PC-3 (cell line): Measurements from ENCODE around the gene RMC1. TPM values are rescaled to one million over a fixed set of nuclear protein-coding genes. Genes with fewer than 3 reads are reported as not detected.

Experiments
- ATAC-seq: fragments of 200-7000 bp; cut with Tn5 transposase; 2 replicates; pipeline ENCODE4 v1.9.1; 2020; ENCODE audit warnings: mild to moderate bottlenecking, moderate library complexity
- BruUV-seq: library from RNA; stranded (reverse); fragments of 400-500 nt; replicated peaks from 2 replicates; lab custom pipeline; 2021; lab: Mats Ljungman, UMichigan
- CTCF ChIA-PET: fragments of 300-600 bp; sonication (Branson Sonifier 250); formaldehyde crosslinking; loops from one replicate; lab custom pipeline; 2022; ENCODE audit warnings: antibody characterized with exemption; lab: Charles Lee
- POLR2A ChIA-PET: fragments of 300-600 bp; sonication (Branson Sonifier 250); formaldehyde crosslinking; loops from one replicate; lab custom pipeline; 2022; ENCODE audit warnings: antibody characterized with exemption; ENCODE audit not compliant: unreplicated experiment; lab: Charles Lee
- DNase-seq: peaks from one replicate; pipeline ENCODE4 v3.0.0-alpha.2; 2015
- H2AFZ ChIP-seq: fragments of 300-600 bp; sonication (generic); 2 replicates; pipeline ENCODE4 v1.6.0; 2016; ENCODE audit warnings: antibody characterized with exemption, low read length
- H3F3A ChIP-seq: fragments of 300-600 bp; sonication (generic); one replicate; pipeline ENCODE4 v1.6.0; 2017; ENCODE audit warnings: antibody characterized with exemption, low read length, control low read depth, mild to moderate bottlenecking; ENCODE audit not compliant: unreplicated experiment
- H3K27ac ChIP-seq: fragments of 300-600 bp; sonication (generic); 2 replicates; pipeline ENCODE4 v1.5.1; 2016; ENCODE audit warnings: mild to moderate bottlenecking, low read length
- H3K27me3 ChIP-seq: fragments of 300-600 bp; sonication (generic); 2 replicates; pipeline ENCODE4 v1.6.1; 2016; ENCODE audit warnings: low read length, mixed read lengths
- H3K36me3 ChIP-seq: fragments of 300-600 bp; sonication (generic); 2 replicates; pipeline ENCODE4 v1.6.1; 2016; ENCODE audit warnings: low read depth, mixed run types, low read length, mixed read lengths
- H3K4me1 ChIP-seq: fragments of 300-600 bp; sonication (generic); 2 replicates; pipeline ENCODE4 v1.5.1; 2016; ENCODE audit warnings: low read length; ENCODE audit not compliant: insufficient read depth
- H3K4me2 ChIP-seq: fragments of 300-600 bp; sonication (generic); 2 replicates; pipeline ENCODE4 v1.6.0; 2016; ENCODE audit warnings: low read length
- H3K4me3 ChIP-seq: fragments of 300-600 bp; sonication (generic); 2 replicates; pipeline ENCODE4 v1.5.1; 2016; ENCODE audit warnings: mild to moderate bottlenecking, low read length, mixed read lengths
- H3K79me2 ChIP-seq: fragments of 300-600 bp; sonication (generic); 2 replicates; pipeline ENCODE4 v1.6.1; 2017; ENCODE audit warnings: low read length, mixed read lengths
- H3K9ac ChIP-seq: fragments of 300-600 bp; sonication (generic); 2 replicates; pipeline ENCODE4 v1.6.0; 2016; ENCODE audit warnings: mild to moderate bottlenecking, low read length
- H3K9me2 ChIP-seq: fragments of 300-600 bp; sonication (generic); replicated peaks from 2 replicates; pipeline ENCODE4 v1.6.1; 2016; ENCODE audit warnings: mixed run types, low read length, mixed read lengths
- H3K9me3 ChIP-seq: fragments of 300-600 bp; sonication (generic); 2 replicates; pipeline ENCODE4 v1.6.1; 2016; ENCODE audit warnings: low read length, mixed read lengths
- H4K20me1 ChIP-seq: fragments of 300-600 bp; sonication (generic); 2 replicates; pipeline ENCODE4 v1.6.1; 2016; ENCODE audit warnings: low read length, mixed read lengths
- CTCF ChIP-seq: fragments of 300-600 bp; sonication (generic); conservative IDR thresholded peaks from 2 replicates; pipeline ENCODE4 v1.5.1; 2017; ENCODE audit warnings: antibody characterized with exemption, low read depth, mild to moderate bottlenecking, low read length
- EZH2 ChIP-seq: fragments of 300-600 bp; sonication (generic); IDR thresholded peaks from one replicate; pipeline ENCODE4 v1.6.1; 2017; ENCODE audit warnings: antibody characterized with exemption, mild to moderate bottlenecking, low read length; ENCODE audit not compliant: unreplicated experiment
- EZH2phosphoT487 ChIP-seq: fragments of 300-600 bp; sonication (generic); IDR thresholded peaks from 2 replicates; pipeline ENCODE4 v1.6.1; 2018; ENCODE audit warnings: mild to moderate bottlenecking, antibody characterized with exemption, low read length, borderline replicate concordance
- intact Hi-C: fragments of 100-400 bp; cut with micrococcal nuclease; formaldehyde crosslinking; loops from 2 replicates; pipeline ENCODE4 v1.9.0; 2023
- total RNA-seq: library from RNA; depleted of rRNA; stranded (reverse); fragments of >200 nt; gene quantifications from 2 replicates; pipeline ENCODE4 v1.2.3, GENCODE V29; 2014

Gene RMC1
- total RNA-seq, 1 experiment from 2014 or later = 23.2 TPM

DNA sequence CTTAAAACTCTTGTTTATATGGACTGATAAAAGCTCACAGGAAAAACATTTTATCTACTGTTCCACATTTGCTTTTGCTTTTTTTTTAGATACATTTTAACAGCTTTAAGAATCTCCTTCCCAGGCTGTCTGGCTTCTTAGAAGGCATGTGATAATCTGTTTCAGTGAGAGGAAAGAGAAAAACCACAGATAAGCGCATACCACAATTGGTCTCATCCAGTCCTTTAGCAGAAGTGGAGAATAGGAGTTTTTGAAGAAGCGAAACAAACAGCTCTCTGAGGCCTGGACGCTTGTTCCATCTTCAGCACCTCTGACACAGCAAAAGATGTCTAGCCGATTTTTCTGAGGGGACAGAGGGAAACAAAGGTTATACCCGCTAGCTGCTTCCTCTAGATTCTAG is 37.6 kb downstream of the RMC1 start:
- Histone ChIP-seq H4K20me1 (no peaks in the 10 kb centered on the region), H3K27ac (no peak overlapping the region), H2AFZ (no peak overlapping the region), H3K4me1 (no peaks in the 10 kb centered on the region), H3K4me3 (no peak overlapping the region), H3K4me2 (no peak overlapping the region), H3K27me3 (no peaks in the 10 kb centered on the region), H3K9me3 (no peaks in the 10 kb centered on the region), H3K9me2 (no peaks in the 10 kb centered on the region), H3K9ac (no peak overlapping the region), H3K79me2 (no peaks in the 10 kb centered on the region), H3K36me3 (peaks cover 84% of the 10 kb centered on the region), H3F3A (no peaks in the 10 kb centered on the region)
- DNase-seq = no peak
- CTCF ChIA-PET = no interaction called here
- TF ChIP-seq CTCF = no peak
- TF ChIP-seq EZH2 = no peak
- TF ChIP-seq EZH2phosphoT487 = no peak
- intact Hi-C loops = no loop called here
- POLR2A ChIA-PET = no interaction called here
- no peak for ATAC-seq
- BruUV-seq = no TSS peak

- DNase-seq (no peak), ATAC-seq (no peak)
- ChIA-PET CTCF (no interaction called here), POLR2A (no interaction called here)
- no peaks in the 10 kb centered on the region for H3K9me2 ChIP-seq
- no peak for TF ChIP-seq EZH2
- TF ChIP-seq EZH2phosphoT487 = no peak
- no peak for TF ChIP-seq CTCF
- no peak overlapping the region for H3K27ac ChIP-seq
- H3F3A ChIP-seq = no peaks in the 10 kb centered on the region
- no peak overlapping the region for H3K4me3 ChIP-seq
- intact Hi-C loops = no loop called here
- no peak overlapping the region for H3K9ac ChIP-seq
- H4K20me1 ChIP-seq = no peaks in the 10 kb centered on the region
- H3K79me2 ChIP-seq = no peaks in the 10 kb centered on the region
- H3K9me3 ChIP-seq = no peaks in the 10 kb centered on the region
- H3K4me1 ChIP-seq = no peaks in the 10 kb centered on the region
- no peaks in the 10 kb centered on the region for H3K27me3 ChIP-seq
- peaks cover 81% of the 10 kb centered on the region for H3K36me3 ChIP-seq
- BruUV-seq = no TSS peak
- H2AFZ ChIP-seq = no peak overlapping the region
- no peak overlapping the region for H3K4me2 ChIP-seq
Measured at GRCh38 chr18:23541349-23542093, 38.2 kb downstream of the RMC1 start.

- Histone ChIP-seq H3F3A (no peaks in the 10 kb centered on the region), H3K4me2 (no peak overlapping the region), H3K27me3 (no peaks in the 10 kb centered on the region), H4K20me1 (no peaks in the 10 kb centered on the region), H3K9me3 (no peaks in the 10 kb centered on the region), H3K79me2 (no peaks in the 10 kb centered on the region), H3K27ac (no peak overlapping the region), H3K9ac (no peak overlapping the region), H3K9me2 (no peaks in the 10 kb centered on the region), H3K4me3 (no peak overlapping the region), H3K4me1 (no peaks in the 10 kb centered on the region), H3K36me3 (peaks cover 82% of the 10 kb centered on the region), H2AFZ (no peak overlapping the region)
- DNase-seq (no peak), ATAC-seq (no peak)
- CTCF ChIA-PET = no interaction called here
- no peak for TF ChIP-seq EZH2
- POLR2A ChIA-PET = no interaction called here
- BruUV-seq = no TSS peak
- intact Hi-C loops = no loop called here
Measured at GRCh38 chr18:23542461-23542860, 39.1 kb downstream of the RMC1 start.
